ENCODE results near the gene DCTN3. TPM values are rescaled to one million over a fixed set of nuclear protein-coding genes. Genes with fewer than 3 reads are reported as not detected.
A peak's percentile ranks its signal among the peaks of the same experiment; 100 is the strongest.

DCTN3 gene
- total and polyA plus RNA-seq, 8 donors, result 31.5 to 84.3 (median 38.7) TPM

DNA sequence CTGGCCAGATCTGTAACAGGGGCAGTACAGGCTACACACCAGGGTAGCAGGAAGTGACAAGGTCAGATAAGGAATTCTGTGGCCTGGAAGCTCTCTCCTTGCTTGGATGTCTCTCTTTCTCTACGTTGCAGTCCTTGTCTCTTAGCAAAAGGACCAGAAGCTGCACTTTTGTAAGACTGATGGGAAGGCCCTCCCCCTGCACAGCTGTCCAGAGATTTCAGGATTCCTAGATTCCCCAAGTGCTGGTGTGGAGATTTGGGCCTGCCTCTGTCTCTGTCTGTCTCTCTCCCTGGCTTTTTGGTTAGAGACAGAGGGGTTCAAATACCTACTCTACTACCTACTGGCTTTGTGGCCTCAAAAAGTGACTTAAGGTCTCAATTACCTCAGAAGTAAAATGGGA lies 20.7 kb downstream of the DCTN3 start:
- H3K9me3 ChIP-seq, result no peaks in the 10 kb centered on the region
- DNase-seq, result no peak
- FAIRE-seq, result no peak
- no peaks in the 10 kb centered on the region for H3K36me3 ChIP-seq
- no peak overlapping the region for H3K4me3 ChIP-seq
- H3K4me1 ChIP-seq, result no peaks in the 10 kb centered on the region
- WGBS, 2 donors, result 17 to 46% methylated on average over 1 of the region's 1 CpG
- no peak for ATAC-seq
- intact Hi-C loops (cut with DNase I), result loop anchor here in 2 of 3 donors (10.0 kb wide), 3 partner anchors 55 to 195 kb away; no protein-coding TSS in a partner anchor
- no peak overlapping the region for H3K27ac ChIP-seq
- TF ChIP-seq, protein P1, sequence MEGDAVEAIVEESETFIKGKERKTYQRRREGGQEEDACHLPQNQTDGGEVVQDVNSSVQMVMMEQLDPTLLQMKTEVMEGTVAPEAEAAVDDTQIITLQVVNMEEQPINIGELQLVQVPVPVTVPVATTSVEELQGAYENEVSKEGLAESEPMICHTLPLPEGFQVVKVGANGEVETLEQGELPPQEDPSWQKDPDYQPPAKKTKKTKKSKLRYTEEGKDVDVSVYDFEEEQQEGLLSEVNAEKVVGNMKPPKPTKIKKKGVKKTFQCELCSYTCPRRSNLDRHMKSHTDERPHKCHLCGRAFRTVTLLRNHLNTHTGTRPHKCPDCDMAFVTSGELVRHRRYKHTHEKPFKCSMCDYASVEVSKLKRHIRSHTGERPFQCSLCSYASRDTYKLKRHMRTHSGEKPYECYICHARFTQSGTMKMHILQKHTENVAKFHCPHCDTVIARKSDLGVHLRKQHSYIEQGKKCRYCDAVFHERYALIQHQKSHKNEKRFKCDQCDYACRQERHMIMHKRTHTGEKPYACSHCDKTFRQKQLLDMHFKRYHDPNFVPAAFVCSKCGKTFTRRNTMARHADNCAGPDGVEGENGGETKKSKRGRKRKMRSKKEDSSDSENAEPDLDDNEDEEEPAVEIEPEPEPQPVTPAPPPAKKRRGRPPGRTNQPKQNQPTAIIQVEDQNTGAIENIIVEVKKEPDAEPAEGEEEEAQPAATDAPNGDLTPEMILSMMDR (IDR thresholded peaks at IDR 0.05), result no peak
- no peaks in the 10 kb centered on the region for H3K27me3 ChIP-seq

DNA sequence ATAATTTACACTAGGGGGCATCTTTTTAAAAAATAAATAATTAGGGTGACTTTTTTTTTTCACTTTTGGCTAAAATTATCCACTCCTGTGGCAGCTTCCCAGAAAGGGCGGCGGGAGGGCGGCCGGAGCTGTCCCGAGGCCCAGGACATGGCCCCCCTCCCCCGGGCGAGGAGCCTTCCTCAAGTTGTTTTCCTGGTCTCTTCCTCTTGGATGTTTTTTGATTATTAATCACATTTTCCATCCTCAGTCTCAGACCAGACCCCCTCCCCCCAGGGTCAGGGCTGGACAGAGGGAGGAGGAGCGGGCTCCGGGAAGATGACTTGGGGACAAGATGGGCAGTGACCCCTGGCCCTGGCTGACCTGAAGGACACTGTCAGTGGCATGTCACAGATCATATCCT lies 26.1 kb downstream of the DCTN3 start:
- 73 to 80% methylated on average over 9 of the region's 9 CpGs for WGBS, 2 donors
- H3K9me3 ChIP-seq, result no peaks in the 10 kb centered on the region
- ATAC-seq (no peak), DNase-seq (no peak), FAIRE-seq (no peak)
- H3K36me3 ChIP-seq, result no peaks in the 10 kb centered on the region
- TF ChIP-seq, protein P1 (IDR thresholded peaks at IDR 0.05), result no peak
- peaks cover 0 to 3% (median 0%) of the 10 kb centered on the region in 3 donors for H3K4me1 ChIP-seq
- peaks cover 0 to 5% (median 2%) of the 10 kb centered on the region in 4 donors for H3K27me3 ChIP-seq
- H3K27ac ChIP-seq, result no peak overlapping the region
- no peak overlapping the region for H3K4me3 ChIP-seq
- intact Hi-C loops (cut with DNase I), result loop anchor here in 2 of 3 donors (5.0 to 10.0 kb wide), 4 partner anchors 42 to 189 kb away; no protein-coding TSS in a partner anchor

DNA sequence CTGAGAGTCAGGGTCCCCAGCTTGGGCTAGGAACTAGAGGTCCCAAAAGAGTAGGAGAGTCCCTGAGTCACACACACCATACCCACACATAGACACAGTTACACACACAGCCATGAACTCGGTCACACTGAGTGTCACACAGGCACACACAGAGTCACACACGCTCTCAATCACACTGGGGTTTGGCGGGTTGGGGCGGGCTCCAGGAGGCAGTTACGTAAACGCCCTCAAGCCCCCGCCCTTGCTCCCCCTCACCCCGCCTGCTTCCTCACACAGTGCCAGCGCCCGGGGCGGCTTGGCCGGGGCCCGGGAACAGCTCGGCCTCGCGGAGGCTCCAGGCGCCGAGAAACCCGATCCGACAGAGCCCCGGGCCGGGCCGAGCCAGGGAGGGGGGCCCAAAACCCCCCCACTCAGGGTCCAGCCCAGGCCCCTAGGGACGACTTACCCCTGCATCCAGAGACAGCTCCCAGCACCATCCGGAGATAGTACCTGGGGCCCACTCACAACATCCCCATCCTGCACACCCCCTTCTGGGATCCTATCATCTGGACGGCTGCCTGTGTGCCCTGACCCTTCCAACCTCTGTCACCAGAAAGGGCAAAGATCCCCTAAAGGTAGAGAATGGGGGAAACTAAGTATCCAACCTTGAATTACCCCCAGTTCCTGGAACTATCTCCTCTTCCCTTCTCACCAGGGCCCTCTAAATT lies 27.2 kb downstream of the DCTN3 start:
- H3K36me3 ChIP-seq, result no peaks in the 10 kb centered on the region
- H3K4me1 ChIP-seq, result peaks cover 0 to 3% (median 0%) of the 10 kb centered on the region in 3 donors
- ATAC-seq, result peak; percentile 2 to 48 (median 20)
- intact Hi-C loops (cut with DNase I), result loop anchor here in 2 of 3 donors (5.0 to 10.0 kb wide), 4 partner anchors 41 to 188 kb away; no protein-coding TSS in a partner anchor
- FAIRE-seq, result no peak
- WGBS, 2 donors, result 12 to 18% methylated on average over 26 of the region's 26 CpGs
- no peak overlapping the region for H3K27ac ChIP-seq
- no peak overlapping the region for H3K4me3 ChIP-seq
- TF ChIP-seq, protein P1 (IDR thresholded peaks at IDR 0.05), result no peak
- H3K9me3 ChIP-seq, result no peaks in the 10 kb centered on the region
- DNase-seq, result peak in 1 of 6 donors; percentile 25
- H3K27me3 ChIP-seq, result peaks cover 0 to 13% (median 4%) of the 10 kb centered on the region in 4 donors

DNA sequence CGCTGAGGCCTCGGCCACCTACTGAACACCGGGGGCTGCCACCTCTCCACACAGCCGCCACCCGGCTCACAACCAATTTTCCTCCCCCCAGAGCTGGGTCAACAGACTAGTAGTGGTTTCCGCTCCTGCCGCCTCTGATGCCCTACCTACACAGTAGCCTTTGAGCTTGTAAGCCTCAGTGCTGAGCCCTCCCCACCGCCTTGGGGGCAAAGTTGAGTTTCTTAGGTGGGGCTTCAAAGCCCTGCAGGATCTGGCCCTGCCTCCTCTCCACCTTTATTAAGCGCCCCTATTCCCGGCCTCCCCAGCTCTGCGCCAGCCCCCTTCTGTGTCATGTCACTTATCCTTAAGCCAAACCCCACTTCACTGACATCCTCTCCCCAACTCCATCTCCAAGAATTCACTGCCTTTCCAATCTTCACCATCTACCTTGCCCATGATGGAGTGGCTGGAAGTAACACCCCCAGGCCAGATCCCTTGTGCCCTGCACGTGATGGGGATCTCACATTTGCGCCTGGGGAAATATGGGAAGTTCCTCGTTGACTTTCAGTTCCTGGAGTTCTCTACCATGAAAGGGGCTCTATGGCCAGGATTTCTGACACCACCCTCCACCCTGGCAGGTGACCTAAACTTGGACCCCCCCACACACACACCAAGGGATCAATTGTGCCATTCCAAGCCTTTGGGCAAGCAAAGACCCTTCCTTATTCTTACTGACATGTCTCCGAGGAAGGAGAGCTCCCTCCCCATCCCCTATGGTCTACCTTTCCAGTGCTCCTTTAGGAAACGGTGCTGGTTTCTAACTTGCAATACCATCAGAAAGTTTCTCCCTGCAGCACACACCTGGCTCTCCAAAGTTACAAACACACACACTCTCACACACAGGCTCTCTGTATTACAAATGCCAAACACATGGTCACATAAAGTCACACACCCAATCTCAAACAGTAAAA lies 28.1 kb downstream of the DCTN3 start:
- no peak for DNase-seq
- TF ChIP-seq, protein P1 (IDR thresholded peaks at IDR 0.05), result peak in 1 of 4 donors; percentile 9
- Histone ChIP-seq H3K4me3 (no peak overlapping the region), H3K4me1 (peaks cover 0 to 3% (median 0%) of the 10 kb centered on the region in 3 donors), H3K36me3 (no peaks in the 10 kb centered on the region), H3K27me3 (peaks cover 0 to 18% (median 4%) of the 10 kb centered on the region in 4 donors), H3K27ac (no peak overlapping the region), H3K9me3 (no peaks in the 10 kb centered on the region)
- no peak for FAIRE-seq
- WGBS, 2 donors, result 30 to 35% methylated on average over 16 of the region's 16 CpGs
- intact Hi-C loops (cut with DNase I), result loop anchor here in 2 of 3 donors (5.0 to 10.0 kb wide), 4 partner anchors 40 to 187 kb away; no protein-coding TSS in a partner anchor
- no peak for ATAC-seq

All from pancreas (tissue), 10 donors.